ENCODE results near the gene NKD1. TPM values are rescaled to one million over a fixed set of nuclear protein-coding genes. Genes with fewer than 3 reads are reported as not detected.

Gene NKD1
- total and polyA plus RNA-seq, 12 donors, result 0.67 to 8.9 (median 3.5) TPM

DNA sequence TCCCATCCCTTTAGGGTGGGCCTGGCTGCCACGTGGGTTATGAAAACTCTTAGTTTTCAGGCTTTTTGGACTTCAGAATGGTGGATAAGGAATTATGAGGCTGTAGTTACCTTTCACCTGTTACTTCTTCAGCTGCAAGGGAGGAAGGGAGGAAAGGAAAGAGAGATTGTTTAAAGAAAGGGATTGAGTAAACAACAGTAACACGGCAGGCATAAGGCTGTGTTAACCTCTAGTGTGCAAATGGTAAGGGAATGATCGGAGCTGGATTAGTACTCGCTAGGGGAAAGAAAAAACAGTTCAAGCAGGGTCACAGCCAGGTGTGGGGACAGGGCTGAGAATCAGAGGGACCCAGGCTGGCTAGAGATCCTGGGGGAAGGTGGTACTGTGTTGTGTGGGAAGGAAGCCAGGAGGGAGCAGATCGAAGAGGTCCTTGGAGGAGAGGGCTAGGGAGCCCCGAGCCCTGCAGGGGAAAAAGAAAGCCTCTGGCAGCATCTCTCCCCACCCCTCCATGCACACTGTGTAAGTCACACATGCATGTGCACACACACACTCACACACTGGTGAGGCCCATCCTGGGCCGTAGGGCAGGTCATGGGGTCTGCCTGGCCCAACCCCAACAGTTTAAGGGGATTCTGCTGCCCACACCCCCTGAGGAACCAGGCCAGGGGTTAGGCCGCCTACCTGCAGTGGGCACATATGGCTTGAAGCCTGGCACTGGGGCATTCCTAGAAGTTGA, 83.2 kb downstream of the NKD1 start:
- H3K36me3 ChIP-seq (replicated peaks in 1 of 2), result no peaks in the 10 kb centered on the region
- no peak overlapping the region for H3K27ac ChIP-seq
- 76 to 86% (median 82%) methylated on average over 8 of the region's 8 CpGs for WGBS, 4 donors
- TF ChIP-seq POLR2A (IDR thresholded peaks at IDR 0.05), result no peak
- TF ChIP-seq, protein P1, sequence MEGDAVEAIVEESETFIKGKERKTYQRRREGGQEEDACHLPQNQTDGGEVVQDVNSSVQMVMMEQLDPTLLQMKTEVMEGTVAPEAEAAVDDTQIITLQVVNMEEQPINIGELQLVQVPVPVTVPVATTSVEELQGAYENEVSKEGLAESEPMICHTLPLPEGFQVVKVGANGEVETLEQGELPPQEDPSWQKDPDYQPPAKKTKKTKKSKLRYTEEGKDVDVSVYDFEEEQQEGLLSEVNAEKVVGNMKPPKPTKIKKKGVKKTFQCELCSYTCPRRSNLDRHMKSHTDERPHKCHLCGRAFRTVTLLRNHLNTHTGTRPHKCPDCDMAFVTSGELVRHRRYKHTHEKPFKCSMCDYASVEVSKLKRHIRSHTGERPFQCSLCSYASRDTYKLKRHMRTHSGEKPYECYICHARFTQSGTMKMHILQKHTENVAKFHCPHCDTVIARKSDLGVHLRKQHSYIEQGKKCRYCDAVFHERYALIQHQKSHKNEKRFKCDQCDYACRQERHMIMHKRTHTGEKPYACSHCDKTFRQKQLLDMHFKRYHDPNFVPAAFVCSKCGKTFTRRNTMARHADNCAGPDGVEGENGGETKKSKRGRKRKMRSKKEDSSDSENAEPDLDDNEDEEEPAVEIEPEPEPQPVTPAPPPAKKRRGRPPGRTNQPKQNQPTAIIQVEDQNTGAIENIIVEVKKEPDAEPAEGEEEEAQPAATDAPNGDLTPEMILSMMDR (IDR thresholded peaks at IDR 0.05), result no peak
- H3K4me3 ChIP-seq, result no peak overlapping the region
- no peaks in the 10 kb centered on the region for H3K27me3 ChIP-seq
- no peak for DNase-seq
- intact Hi-C loops (cut with DNase I), result no loop called here
- no peaks in the 10 kb centered on the region for H3K4me1 ChIP-seq (replicated peaks in 1 of 2)
- no peaks in the 10 kb centered on the region for H3K9me3 ChIP-seq (replicated peaks in 1 of 3)

DNA sequence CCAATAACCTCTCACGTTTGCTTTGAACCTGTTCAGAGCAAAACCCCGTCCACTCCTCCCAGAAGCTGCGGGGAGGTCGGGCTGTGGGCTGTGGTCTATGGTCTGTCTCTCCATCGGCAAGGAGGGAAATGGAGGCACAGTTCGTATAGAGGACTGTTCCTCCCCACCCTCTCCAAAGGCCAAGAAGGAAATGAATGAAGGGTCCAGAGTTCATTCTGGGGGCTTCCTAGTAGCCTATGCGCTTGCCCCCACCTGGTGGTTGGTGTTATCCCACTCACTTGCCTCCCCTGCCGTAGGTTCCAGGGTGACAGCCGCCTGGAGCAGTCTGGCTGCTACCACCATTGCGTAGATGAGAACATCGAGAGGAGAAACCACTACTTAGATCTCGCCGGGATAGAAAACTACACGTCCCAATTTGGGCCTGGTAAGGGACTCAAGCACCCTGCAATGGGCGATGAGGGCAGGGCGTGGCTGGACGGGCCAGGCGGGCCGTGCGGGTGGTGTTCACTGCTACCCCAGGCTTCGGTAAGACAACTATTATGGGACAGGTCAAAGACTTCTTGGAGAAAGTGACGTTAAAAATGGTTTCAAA, 83.9 kb downstream of the NKD1 start:
- Histone ChIP-seq H3K4me3 (no peak overlapping the region), H3K27me3 (no peaks in the 10 kb centered on the region), H3K27ac (no peak overlapping the region), H3K9me3 (replicated peaks in 1 of 3) (no peaks in the 10 kb centered on the region), H3K4me1 (replicated peaks in 1 of 2) (no peaks in the 10 kb centered on the region), H3K36me3 (replicated peaks in 1 of 2) (no peaks in the 10 kb centered on the region)
- no peak for DNase-seq
- TF ChIP-seq POLR2A (IDR thresholded peaks at IDR 0.05), result no peak
- TF ChIP-seq, protein P1 (IDR thresholded peaks at IDR 0.05), result no peak
- intact Hi-C loops (cut with DNase I), result no loop called here
- WGBS, 4 donors, result 91 to 93% (median 92%) methylated on average over 21 to 22 of the region's 22 CpGs

DNA sequence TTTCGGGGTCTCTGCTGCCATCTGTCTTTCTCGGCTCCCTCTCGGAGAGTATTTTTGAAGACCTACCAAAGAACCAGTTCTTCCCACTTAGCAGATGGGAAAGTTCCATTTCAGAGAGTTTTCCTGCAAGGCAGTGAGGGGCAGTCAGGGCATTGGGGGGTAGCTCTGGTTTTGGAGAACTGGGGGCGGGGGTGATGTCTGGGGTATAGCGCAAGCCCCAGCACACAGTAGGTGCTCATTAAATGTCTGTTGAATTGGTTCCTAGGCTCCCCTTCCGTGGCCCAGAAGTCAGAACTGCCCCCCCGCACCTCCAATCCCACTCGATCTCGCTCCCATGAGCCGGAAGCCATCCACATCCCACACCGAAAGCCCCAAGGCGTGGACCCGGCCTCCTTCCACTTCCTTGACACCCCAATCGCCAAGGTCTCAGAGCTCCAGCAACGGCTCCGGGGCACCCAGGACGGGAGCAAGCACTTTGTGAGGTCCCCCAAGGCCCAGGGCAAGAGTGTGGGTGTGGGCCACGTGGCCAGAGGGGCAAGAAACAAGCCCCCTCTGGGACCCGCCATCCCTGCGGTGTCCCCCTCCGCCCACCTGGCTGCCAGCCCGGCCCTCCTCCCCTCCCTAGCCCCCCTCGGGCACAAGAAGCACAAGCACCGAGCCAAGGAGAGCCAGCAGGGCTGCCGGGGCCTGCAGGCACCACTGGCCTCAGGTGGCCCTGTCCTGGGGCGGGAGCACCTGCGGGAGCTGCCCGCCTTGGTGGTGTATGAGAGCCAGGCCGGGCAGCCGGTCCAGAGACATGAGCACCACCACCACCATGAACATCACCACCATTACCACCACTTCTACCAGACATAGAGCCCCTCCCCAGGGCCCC, 85.0 kb downstream of the NKD1 start:
- Histone ChIP-seq H3K9me3 (replicated peaks in 1 of 3) (no peaks in the 10 kb centered on the region), H3K36me3 (replicated peaks in 1 of 2) (no peaks in the 10 kb centered on the region), H3K27me3 (no peaks in the 10 kb centered on the region), H3K4me3 (no peak overlapping the region), H3K27ac (no peak overlapping the region), H3K4me1 (replicated peaks in 1 of 2) (no peaks in the 10 kb centered on the region)
- intact Hi-C loops (cut with DNase I), result no loop called here
- TF ChIP-seq, protein P1 (IDR thresholded peaks at IDR 0.05), result no peak
- no peak for TF ChIP-seq POLR2A (IDR thresholded peaks at IDR 0.05)
- 93 to 96% (median 94%) methylated on average over 17 to 30 of the region's 30 CpGs for WGBS, 4 donors
- DNase-seq, result no peak

DNA sequence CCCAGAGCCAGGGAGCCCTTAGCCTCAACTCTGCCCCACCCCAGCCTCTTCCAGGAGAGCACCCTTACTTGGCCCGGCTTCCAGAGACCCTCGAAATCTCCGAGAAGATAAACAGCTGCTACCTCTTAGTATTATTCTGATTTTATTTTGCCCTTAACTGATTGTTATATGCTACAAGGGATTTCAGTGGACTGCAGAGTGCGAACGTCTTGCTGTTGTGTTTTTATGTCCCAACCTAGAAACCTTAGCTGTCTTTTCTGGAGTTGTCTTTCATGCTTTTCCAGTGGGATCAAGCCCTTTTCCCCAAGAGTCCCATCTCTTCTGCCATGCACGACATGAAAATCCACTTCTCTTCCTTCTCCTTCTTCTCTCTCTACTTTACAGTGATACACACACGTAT, 85.9 kb downstream of the NKD1 start:
- Histone ChIP-seq H3K9me3 (replicated peaks in 1 of 3) (no peaks in the 10 kb centered on the region), H3K36me3 (replicated peaks in 1 of 2) (no peaks in the 10 kb centered on the region), H3K27ac (no peak overlapping the region), H3K27me3 (no peaks in the 10 kb centered on the region), H3K4me3 (no peak overlapping the region), H3K4me1 (replicated peaks in 1 of 2) (no peaks in the 10 kb centered on the region)
- DNase-seq, result no peak
- intact Hi-C loops (cut with DNase I), result no loop called here
- TF ChIP-seq POLR2A (IDR thresholded peaks at IDR 0.05), result no peak
- TF ChIP-seq, protein P1 (IDR thresholded peaks at IDR 0.05), result no peak
- WGBS, 4 donors, result 89 to 93% (median 91%) methylated on average over 7 of the region's 7 CpGs

All from adrenal gland (tissue), 12 donors.